ENCODE results near the gene GGACT.

DNA sequence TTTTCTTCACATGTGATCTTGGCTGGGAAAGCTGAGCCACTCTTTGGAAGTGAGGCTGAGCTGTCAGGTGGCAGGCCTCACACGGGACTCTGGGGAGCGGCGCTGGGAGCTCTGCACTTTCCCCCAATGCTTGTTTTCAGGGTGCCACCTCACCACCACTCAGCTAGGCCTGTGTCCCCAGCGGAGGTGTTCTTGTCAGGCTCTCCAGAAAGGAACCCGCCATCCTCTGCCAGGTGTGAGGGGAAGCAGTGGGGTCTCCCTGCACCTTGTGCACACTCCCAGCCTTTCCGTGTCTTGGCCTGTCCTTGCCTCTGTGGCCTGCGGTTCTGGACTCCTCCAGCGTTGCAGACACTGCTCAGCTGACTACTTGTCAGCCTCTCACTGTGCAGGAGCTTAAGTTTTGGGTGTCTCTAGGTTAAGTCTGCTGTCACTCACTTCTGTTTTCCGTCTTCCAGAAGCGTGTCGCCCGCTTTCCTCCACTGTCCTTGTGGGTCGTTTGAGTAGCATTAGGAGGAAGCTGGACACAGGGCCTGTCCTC, 51.9 kb downstream of the GGACT start:
- TF ChIP-seq POLR2AphosphoS5 (IDR thresholded peaks at IDR 0.05) (no peak), EP300 (IDR thresholded peaks at IDR 0.05) (no peak)
